Ishikawa (cell line): ENCODE data around the gene NPTXR.

Source experiments
- EP300 ChIP-seq: IDR thresholded peaks from 2 replicates; pipeline ENCODE4 v1.6.1; 2012; ENCODE audit warnings: borderline replicate concordance
- FOXM1 ChIP-seq: IDR thresholded peaks from 2 replicates; pipeline ENCODE4 v1.6.1; 2012; ENCODE audit warnings: low read depth, borderline replicate concordance
- NFIC ChIP-seq: IDR thresholded peaks from 2 replicates; pipeline ENCODE4 v1.6.1; 2012
- RAD21 ChIP-seq: IDR thresholded peaks from 2 replicates; pipeline ENCODE4 v1.6.1; 2012; ENCODE audit warnings: low read depth
- REST ChIP-seq: IDR thresholded peaks from 2 replicates; pipeline ENCODE4 v1.6.1; 2012; ENCODE audit warnings: low read depth, mild to moderate bottlenecking
- TCF12 ChIP-seq: IDR thresholded peaks from 2 replicates; pipeline ENCODE4 v1.6.1; 2012; ENCODE audit warnings: low read depth
- TEAD4 ChIP-seq: IDR thresholded peaks from 2 replicates; pipeline ENCODE4 v1.6.1; 2012
- USF1 ChIP-seq: IDR thresholded peaks from 2 replicates; pipeline ENCODE4 v1.6.1; 2012
- ZBTB7A ChIP-seq: IDR thresholded peaks from 2 replicates; pipeline ENCODE4 v1.6.1; 2012; ENCODE audit warnings: low read depth

- no peak for TF ChIP-seq TEAD4
- no peak for TF ChIP-seq USF1
- TF ChIP-seq EP300: no peak
- TF ChIP-seq ZBTB7A: no peak
- TF ChIP-seq TCF12: no peak
- TF ChIP-seq NFIC: no peak
- TF ChIP-seq FOXM1: no peak
- TF ChIP-seq RAD21: no peak
- TF ChIP-seq REST: no peak
These were observed 27.0 kb upstream of the NPTXR start for GRCh38 chr22:38870791-38871359.
